ENCODE measurements around the gene OR4Q2. TPM values are rescaled to one million over a fixed set of nuclear protein-coding genes. Genes with fewer than 3 reads are reported as not detected.
"Not testable (repeated sequence)": the region's sequence is repeated elsewhere in the genome, so short reads cannot be mapped to it uniquely, and the experiment has no call there.

The OR4Q2 gene
- polyA plus RNA-seq (ENCODE audit: insufficient read length): not detected

DNA sequence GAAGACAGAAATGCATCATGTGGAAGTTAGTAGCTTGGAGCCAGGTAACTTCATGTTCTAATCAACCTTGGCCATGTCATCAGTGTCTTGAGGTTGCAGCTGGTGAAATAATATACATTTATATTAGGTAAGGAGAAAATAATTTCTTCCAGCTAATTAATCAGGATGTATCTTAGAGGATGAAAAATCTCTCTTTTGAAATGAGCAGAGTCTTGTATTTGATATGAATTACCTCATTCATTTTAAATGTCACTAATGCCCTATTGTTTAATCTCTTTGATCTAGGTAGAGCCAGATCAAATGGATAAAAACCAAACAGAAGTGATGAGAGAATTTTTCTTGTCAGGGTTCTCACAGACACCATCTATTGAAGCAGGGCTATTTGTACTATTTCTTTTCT lies at the start of gene OR4Q2:
Gene OR4Q2, plus strand, starts transcription at position 301 of the 400 bp plus-strand sequence.
- DNase-seq: no peak

DNA sequence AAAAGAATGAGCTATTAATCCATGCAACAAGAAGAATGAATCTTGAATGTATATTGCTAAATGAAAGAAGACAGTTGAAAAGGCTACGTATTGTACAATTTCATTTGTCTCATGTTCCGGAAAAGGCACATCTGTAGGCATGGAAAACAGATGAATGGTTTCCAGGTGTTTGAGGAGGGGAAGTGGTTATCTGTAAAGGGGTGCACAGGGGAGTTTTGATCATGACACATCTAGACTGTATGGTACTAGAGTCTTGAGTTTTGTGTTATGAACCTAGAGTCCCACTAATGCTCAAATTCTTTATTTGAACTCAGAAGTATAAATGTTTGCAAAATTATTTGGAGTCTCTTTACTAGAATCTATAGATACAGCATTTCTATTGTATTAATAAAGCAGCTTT lies 32.2 kb upstream of the OR4Q2 start:
- DNase-seq: not testable (repeated sequence)

DNA sequence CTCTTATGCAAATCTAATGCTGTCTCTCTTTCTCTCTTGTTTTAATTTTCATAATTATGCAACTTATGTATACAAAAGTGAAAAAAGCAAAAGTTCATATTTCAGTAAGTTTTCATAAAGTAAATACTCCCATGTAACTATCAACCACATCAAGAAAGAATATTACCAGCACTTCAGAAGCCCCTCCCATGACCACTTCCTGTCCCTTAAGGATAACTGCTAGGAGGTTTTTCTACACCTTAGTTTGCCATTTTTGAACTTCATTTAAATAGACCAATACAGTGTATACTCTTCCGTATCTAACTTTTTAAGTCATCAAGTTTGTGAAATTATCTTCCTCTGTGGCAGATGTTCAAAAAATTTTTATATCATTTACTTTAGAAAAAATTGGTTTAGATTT lies 27.1 kb upstream of the OR4Q2 start:
- no peak for DNase-seq

- no peak for DNase-seq
These were observed 26.7 kb upstream of the OR4Q2 start, which contains the start of gene OR4K15 for GRCh38 chr14:19975291-19975690. Gene OR4K15, plus strand, starts transcription at chr14:19975591. Its CDS starts 0 bp downstream, at chr14:19975591.

GRCh38 chr14:19993438-19993837 lies 8.5 kb upstream of the OR4Q2 start:
- no peak for DNase-seq

DNA sequence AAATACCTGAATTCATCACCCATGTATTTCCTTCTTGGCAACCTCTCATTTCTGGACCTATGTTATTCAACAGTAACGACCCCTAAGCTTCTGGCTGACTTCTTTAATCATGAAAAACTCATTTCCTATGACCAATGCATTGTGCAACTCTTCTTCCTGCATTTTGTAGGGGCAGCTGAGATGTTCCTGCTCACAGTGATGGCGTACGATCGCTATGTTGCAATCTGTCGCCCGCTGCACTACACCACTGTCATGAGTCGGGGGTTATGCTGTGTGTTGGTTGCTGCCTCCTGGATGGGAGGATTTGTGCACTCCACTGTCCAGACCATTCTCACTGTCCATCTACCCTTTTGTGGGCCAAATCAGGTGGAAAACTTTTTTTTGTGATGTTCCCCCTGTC lies 356 bp downstream of the OR4Q2 start:
- no peak for DNase-seq

DNA sequence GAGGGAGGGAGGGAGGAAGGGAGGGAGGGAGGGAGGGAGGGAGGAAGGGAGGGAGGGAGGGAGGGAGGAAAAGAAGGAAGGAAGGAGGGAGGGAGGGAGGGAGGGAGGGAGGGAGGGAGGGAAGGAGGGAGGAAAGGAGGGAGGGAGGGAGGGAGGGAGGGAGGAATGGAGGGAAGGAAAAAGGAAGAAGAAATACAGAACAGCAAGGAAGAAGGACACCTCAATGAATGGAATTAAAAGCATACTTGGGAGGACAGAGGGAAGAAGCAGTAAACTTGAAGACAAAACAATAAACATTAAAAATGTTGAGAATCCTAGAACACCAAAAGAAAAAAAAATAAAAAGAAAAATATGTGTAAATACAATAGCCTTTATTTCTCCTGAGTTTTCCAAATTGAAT lies 6.2 kb downstream of the OR4Q2 start:
- no peak for DNase-seq

GRCh38 chr14:20019257-20019865 lies 17.4 kb downstream of the OR4Q2 start, which contains the start of gene OR4K14:
Gene OR4K14, minus strand, starts transcription at chr14:20019307. Its CDS starts 4,114 bp downstream, at chr14:20015193.
- no peak for DNase-seq

DNA sequence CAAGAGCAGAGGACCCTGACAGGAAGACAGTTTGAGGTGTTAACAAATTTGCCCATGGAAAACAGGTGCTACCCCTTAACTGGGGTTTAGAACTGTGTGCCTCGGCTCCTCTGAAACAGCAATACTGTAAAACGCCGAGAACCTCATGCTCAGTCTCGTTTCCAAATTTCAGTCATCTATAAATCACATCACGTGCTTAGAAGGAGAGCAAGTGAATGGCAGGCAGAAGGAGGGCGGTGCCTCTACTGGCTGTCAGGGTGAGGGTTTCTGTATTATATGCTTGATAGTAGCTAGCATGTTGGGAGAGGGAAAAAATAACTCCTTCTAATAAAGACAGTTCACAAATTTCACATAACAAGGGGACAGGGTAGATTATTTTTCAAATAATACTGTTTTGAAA lies 29.1 kb downstream of the OR4Q2 start:
- DNase-seq: no peak

DNA sequence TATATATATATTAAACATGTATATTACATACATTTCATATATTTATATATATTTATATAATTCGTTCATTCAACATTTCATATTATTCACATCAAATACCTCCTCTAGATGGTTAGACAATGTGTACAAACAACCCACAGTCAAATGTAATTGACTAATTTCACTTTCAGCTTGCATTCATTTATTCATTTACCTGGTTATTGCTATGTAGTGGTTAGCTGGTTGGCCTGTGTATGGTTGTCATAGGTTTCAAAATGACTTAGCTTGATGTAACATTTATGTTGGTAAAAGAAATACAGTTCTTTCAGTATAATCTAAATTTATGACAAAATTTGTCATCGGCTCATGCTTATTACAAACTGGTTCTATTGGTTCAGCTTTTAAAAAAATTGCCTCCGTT lies 33.5 kb downstream of the OR4Q2 start:
- DNase-seq: no peak

DNA sequence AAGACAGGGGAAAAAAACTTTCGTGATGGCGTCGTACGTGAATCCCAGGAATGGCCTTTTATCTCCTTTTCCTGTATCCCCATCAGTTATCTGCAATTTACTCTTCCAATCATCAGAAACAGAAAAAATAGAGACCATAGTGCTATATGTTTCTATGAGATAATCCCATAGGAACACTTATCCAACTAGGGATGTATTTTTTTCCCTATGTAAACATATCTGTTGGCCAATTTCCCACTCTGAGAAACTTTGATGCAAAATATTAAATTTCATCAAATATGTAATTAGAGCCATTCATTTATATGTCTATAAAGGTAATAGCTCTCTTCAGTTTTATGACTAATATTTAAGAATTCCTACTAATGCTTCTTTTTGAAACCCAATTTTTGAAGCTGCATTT lies 34.0 kb downstream of the OR4Q2 start, which contains the start of gene OR4K13:
Gene OR4K13, minus strand, starts transcription at position 101 of the 400 bp plus-strand sequence. CDS start 1,280 bp downstream, outside the sequence.
- no peak for DNase-seq

DNA sequence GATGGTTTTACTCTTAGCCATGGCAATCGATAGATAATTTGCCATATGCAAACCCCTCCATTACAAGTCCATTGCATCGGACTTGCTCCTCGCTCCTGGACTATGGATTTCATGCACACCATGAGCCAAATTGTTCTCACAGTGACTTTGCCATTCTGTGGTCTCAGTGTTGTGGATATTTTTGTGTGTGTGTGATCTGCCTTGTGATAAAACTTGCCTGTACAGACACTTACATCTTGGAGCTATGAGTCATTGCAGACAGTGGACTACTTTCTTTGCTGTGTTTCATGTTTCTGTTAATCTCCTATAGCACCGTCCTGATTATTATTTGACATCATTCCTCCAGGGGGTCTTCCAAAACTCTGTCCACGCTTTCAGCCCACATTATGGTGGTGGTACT lies 42.3 kb downstream of the OR4Q2 start:
- no peak for DNase-seq

DNA sequence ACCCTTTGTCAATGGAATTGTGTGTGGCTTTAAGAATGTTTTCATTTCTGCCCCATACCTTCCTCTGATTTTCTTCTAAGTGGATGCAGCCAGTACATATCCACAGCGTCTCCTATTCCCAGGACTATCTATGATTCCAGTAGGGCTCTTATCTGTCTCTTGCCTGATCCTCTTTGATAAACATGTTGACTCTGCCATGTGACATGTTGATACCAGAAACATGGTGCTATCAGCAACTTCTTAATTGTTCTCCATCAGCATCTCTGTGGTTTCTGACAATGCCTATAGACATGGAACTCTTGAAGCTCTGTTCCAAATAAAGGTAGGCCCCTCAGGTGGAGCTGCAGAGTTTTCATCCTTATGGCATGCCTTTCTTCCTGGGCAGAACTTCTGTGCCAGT lies 46.2 kb downstream of the OR4Q2 start:
- no peak for DNase-seq

Other genes with a start within 250 kb of the OR4Q2 start
- not detected for gene OR4M1, start 228.7 kb upstream of the OR4Q2 start, polyA plus RNA-seq (ENCODE audit: insufficient read length)
- not detected for gene OR4N2, start 198.4 kb upstream of the OR4Q2 start, polyA plus RNA-seq (ENCODE audit: insufficient read length)
- gene OR4K2, start 127.0 kb upstream of the OR4Q2 start, polyA plus RNA-seq (ENCODE audit: insufficient read length): not detected
- not detected for gene OR4K5, start 81.6 kb upstream of the OR4Q2 start, polyA plus RNA-seq (ENCODE audit: insufficient read length)
- not detected for gene OR4K1, start 71.2 kb upstream of the OR4Q2 start, polyA plus RNA-seq (ENCODE audit: insufficient read length)
- gene OR4K15, start 26.6 kb upstream of the OR4Q2 start, polyA plus RNA-seq (ENCODE audit: insufficient read length): not detected
- gene OR4K14, start 17.1 kb downstream of the OR4Q2 start, polyA plus RNA-seq (ENCODE audit: insufficient read length): not detected
- not detected for gene OR4K13, start 33.9 kb downstream of the OR4Q2 start, polyA plus RNA-seq (ENCODE audit: insufficient read length)
- gene OR4L1, start 57.9 kb downstream of the OR4Q2 start, polyA plus RNA-seq (ENCODE audit: insufficient read length): not detected
- not detected for gene OR4K17, start 108.6 kb downstream of the OR4Q2 start, polyA plus RNA-seq (ENCODE audit: insufficient read length)
- not detected for gene OR4N5, start 136.7 kb downstream of the OR4Q2 start, polyA plus RNA-seq (ENCODE audit: insufficient read length)
- not detected for gene OR11G2, start 188.7 kb downstream of the OR4Q2 start, polyA plus RNA-seq (ENCODE audit: insufficient read length)
- not detected for gene OR11H6, start 221.5 kb downstream of the OR4Q2 start, polyA plus RNA-seq (ENCODE audit: insufficient read length)
- not detected for gene OR11H7, start 226.8 kb downstream of the OR4Q2 start, polyA plus RNA-seq (ENCODE audit: insufficient read length)
- gene OR11H4, start 237.1 kb downstream of the OR4Q2 start, polyA plus RNA-seq (ENCODE audit: insufficient read length): not detected

Data from hindlimb muscle (tissue), 1 donor.